ENCODE results near the gene GAL3ST2.

GRCh38 chr2:241764275-241765241 lies 12.1 kb upstream of the GAL3ST2 start:
- TF ChIP-seq, protein P1, sequence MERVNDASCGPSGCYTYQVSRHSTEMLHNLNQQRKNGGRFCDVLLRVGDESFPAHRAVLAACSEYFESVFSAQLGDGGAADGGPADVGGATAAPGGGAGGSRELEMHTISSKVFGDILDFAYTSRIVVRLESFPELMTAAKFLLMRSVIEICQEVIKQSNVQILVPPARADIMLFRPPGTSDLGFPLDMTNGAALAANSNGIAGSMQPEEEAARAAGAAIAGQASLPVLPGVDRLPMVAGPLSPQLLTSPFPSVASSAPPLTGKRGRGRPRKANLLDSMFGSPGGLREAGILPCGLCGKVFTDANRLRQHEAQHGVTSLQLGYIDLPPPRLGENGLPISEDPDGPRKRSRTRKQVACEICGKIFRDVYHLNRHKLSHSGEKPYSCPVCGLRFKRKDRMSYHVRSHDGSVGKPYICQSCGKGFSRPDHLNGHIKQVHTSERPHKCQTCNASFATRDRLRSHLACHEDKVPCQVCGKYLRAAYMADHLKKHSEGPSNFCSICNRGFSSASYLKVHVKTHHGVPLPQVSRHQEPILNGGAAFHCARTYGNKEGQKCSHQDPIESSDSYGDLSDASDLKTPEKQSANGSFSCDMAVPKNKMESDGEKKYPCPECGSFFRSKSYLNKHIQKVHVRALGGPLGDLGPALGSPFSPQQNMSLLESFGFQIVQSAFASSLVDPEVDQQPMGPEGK (CRISPR knock-in tag; IDR thresholded peaks at IDR 0.05; ENCODE audit: borderline replicate concordance): no peak
- TF ChIP-seq ZNF70 (CRISPR knock-in tag; IDR thresholded peaks at IDR 0.05) (no peak), ZFP30 (CRISPR knock-in tag; IDR thresholded peaks at IDR 0.05) (no peak), ZNF565 (CRISPR knock-in tag; conservative IDR thresholded peaks at IDR 0.05; ENCODE audit: low read depth) (no peak), POU6F1 (CRISPR knock-in tag; IDR thresholded peaks at IDR 0.05; ENCODE audit: borderline replicate concordance, low read depth) (no peak), BACH2 (CRISPR knock-in tag; IDR thresholded peaks at IDR 0.05; ENCODE audit: borderline replicate concordance) (no peak), TCF4 (CRISPR knock-in tag; IDR thresholded peaks at IDR 0.05; ENCODE audit: borderline replicate concordance) (no peak), TOX (CRISPR knock-in tag; IDR thresholded peaks at IDR 0.05; ENCODE audit: borderline replicate concordance) (no peak), ISL1 (CRISPR knock-in tag; IDR thresholded peaks at IDR 0.05) (no peak)
- TF ChIP-seq, protein P2, sequence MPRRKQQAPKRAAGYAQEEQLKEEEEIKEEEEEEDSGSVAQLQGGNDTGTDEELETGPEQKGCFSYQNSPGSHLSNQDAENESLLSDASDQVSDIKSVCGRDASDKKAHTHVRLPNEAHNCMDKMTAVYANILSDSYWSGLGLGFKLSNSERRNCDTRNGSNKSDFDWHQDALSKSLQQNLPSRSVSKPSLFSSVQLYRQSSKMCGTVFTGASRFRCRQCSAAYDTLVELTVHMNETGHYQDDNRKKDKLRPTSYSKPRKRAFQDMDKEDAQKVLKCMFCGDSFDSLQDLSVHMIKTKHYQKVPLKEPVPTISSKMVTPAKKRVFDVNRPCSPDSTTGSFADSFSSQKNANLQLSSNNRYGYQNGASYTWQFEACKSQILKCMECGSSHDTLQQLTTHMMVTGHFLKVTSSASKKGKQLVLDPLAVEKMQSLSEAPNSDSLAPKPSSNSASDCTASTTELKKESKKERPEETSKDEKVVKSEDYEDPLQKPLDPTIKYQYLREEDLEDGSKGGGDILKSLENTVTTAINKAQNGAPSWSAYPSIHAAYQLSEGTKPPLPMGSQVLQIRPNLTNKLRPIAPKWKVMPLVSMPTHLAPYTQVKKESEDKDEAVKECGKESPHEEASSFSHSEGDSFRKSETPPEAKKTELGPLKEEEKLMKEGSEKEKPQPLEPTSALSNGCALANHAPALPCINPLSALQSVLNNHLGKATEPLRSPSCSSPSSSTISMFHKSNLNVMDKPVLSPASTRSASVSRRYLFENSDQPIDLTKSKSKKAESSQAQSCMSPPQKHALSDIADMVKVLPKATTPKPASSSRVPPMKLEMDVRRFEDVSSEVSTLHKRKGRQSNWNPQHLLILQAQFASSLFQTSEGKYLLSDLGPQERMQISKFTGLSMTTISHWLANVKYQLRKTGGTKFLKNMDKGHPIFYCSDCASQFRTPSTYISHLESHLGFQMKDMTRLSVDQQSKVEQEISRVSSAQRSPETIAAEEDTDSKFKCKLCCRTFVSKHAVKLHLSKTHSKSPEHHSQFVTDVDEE (CRISPR knock-in tag; IDR thresholded peaks at IDR 0.05): no peak
- TF ChIP-seq, protein P3, sequence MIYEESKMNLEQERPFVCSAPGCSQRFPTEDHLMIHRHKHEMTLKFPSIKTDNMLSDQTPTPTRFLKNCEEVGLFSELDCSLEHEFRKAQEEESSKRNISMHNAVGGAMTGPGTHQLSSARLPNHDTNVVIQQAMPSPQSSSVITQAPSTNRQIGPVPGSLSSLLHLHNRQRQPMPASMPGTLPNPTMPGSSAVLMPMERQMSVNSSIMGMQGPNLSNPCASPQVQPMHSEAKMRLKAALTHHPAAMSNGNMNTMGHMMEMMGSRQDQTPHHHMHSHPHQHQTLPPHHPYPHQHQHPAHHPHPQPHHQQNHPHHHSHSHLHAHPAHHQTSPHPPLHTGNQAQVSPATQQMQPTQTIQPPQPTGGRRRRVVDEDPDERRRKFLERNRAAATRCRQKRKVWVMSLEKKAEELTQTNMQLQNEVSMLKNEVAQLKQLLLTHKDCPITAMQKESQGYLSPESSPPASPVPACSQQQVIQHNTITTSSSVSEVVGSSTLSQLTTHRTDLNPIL (CRISPR knock-in tag; IDR thresholded peaks at IDR 0.05; ENCODE audit: low read depth): no peak

Data from SK-N-SH treated with all-trans-retinoic acid at 6 μM for 48 hours (cell line).